Loucy (cell line): ENCODE results near the gene SDHAF4.

Source experiments
- H2AFZ ChIP-seq: fragments of 200-600 bp; sonication (generic); 2 replicates; pipeline ENCODE4 v1.6.0; 2016; ENCODE audit warnings: antibody characterized with exemption, mild to moderate bottlenecking, low read length, moderate library complexity
- H3F3A ChIP-seq: fragments of 200-600 bp; 2 replicates; pipeline ENCODE4 v1.6.0; 2016; ENCODE audit warnings: antibody characterized with exemption, low read depth, mild to moderate bottlenecking
- H3K27me3 ChIP-seq: fragments of 200-600 bp; sonication (generic); 2 replicates; pipeline ENCODE4 v1.6.1; 2014; ENCODE audit warnings: low read length, mild to moderate bottlenecking; ENCODE audit not compliant: insufficient read depth, poor library complexity, severe bottlenecking
- H3K36me3 ChIP-seq: fragments of 200-600 bp; sonication (generic); 2 replicates; pipeline ENCODE4 v1.6.1; 2016; ENCODE audit warnings: low read length; ENCODE audit not compliant: insufficient read depth
- H3K4me1 ChIP-seq: fragments of 200-600 bp; sonication (generic); 2 replicates; pipeline ENCODE4 v1.5.1; 2014; ENCODE audit warnings: low read length, mild to moderate bottlenecking; ENCODE audit not compliant: insufficient read depth, poor library complexity, severe bottlenecking
- H3K4me2 ChIP-seq: fragments of 200-600 bp; sonication (generic); 2 replicates; pipeline ENCODE4 v1.6.0; 2014; ENCODE audit warnings: antibody characterized with exemption, low read length, low read depth, mild to moderate bottlenecking; ENCODE audit not compliant: poor library complexity, severe bottlenecking
- H3K4me3 ChIP-seq: fragments of 200-600 bp; sonication (generic); 2 replicates; pipeline ENCODE4 v1.5.1; 2014; ENCODE audit warnings: low read length, mild to moderate bottlenecking, mixed read lengths; ENCODE audit not compliant: poor library complexity, severe bottlenecking
- H3K79me2 ChIP-seq: fragments of 200-600 bp; sonication (generic); 2 replicates; pipeline ENCODE4 v1.6.1; 2014; ENCODE audit warnings: low read length; ENCODE audit not compliant: insufficient read depth
- H3K9ac ChIP-seq: fragments of 200-600 bp; sonication (generic); 2 replicates; pipeline ENCODE4 v1.6.0; 2014; ENCODE audit warnings: mild to moderate bottlenecking, low read depth, low read length, moderate library complexity; ENCODE audit not compliant: poor library complexity, severe bottlenecking
- H3K9me2 ChIP-seq: fragments of 200-600 bp; sonication (generic); replicated peaks from 2 replicates; pipeline ENCODE4 v1.6.1; 2016; ENCODE audit warnings: low read depth, low read length, mixed read lengths
- H3K9me3 ChIP-seq: fragments of 200-600 bp; sonication (generic); 2 replicates; pipeline ENCODE4 v1.6.1; 2014; ENCODE audit warnings: mild to moderate bottlenecking, antibody characterized with exemption, low read length, low read depth; ENCODE audit not compliant: insufficient read depth
- H4K20me1 ChIP-seq: fragments of 200-600 bp; sonication (generic); 2 replicates; pipeline ENCODE4 v1.6.0; 2014; ENCODE audit warnings: antibody characterized with exemption, low read length, mild to moderate bottlenecking; ENCODE audit not compliant: insufficient read depth, poor library complexity, severe bottlenecking
- EZH2phosphoT487 ChIP-seq: fragments of 200-600 bp; IDR thresholded peaks from 2 replicates; pipeline ENCODE4 v1.6.1; 2018; ENCODE audit warnings: antibody characterized with exemption, mild to moderate bottlenecking, moderate library complexity, borderline replicate concordance
- TF ChIP-seq, protein P1 (sequence below): fragments of 200-600 bp; sonication (generic); conservative IDR thresholded peaks from 2 replicates; pipeline ENCODE4 v1.5.1; 2014; ENCODE audit warnings: mild to moderate bottlenecking, antibody characterized with exemption, low read length

SDHAF4 gene

DNA sequence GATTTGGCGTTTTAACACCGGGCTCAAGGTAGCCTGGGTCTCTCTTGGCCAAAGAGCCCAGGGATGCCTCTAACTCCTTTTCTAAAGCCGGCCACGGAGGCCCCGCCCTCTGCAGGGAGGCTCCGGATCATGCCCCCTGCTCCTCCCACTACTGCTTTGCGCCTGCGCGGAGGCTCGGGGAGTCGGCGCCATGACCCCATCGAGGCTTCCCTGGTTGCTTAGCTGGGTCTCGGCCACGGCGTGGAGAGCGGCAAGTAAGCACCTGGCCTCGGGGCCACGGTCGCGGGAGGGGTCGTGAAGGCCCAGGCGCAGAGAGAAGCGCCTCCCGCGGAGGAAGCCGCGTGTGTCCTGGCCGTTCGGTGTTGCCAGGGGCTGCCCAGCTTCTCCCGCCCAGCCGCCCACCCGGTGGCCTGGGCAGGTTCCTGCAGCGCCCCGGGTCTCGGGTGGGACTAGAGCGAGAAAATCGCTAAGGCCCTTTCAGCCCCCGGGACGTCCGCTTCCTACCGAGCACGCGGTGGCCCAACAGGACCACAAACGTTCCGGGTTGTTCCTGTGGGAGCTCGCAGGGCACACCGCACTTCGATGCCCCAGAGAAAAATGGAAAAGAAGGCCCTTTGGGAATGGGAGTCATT, at the start of gene SDHAF4:
Gene SDHAF4 (plus strand): TSS at position 180 of the 632 bp plus-strand sequence. CDS start 11 bp downstream, at position 191.
- peak within 1 kb of the TSS; percentile 99 for H2AFZ ChIP-seq
- no peaks in the 10 kb centered on the region for H3K36me3 ChIP-seq
- H3K9me3 ChIP-seq = no peaks in the 10 kb centered on the region
- no peaks in the 10 kb centered on the region for H3K9me2 ChIP-seq
- H3K27me3 ChIP-seq = no peaks in the 10 kb centered on the region
- peak within 1 kb of the TSS; percentile 72 for H3K4me2 ChIP-seq
- H3K9ac ChIP-seq = peak within 1 kb of the TSS; percentile 91
- no peaks in the 10 kb centered on the region for H3F3A ChIP-seq
- H4K20me1 ChIP-seq = peaks cover 4% of the 10 kb centered on the region
- peak within 1 kb of the TSS; percentile 95 for H3K4me3 ChIP-seq
- TF ChIP-seq, protein P1, sequence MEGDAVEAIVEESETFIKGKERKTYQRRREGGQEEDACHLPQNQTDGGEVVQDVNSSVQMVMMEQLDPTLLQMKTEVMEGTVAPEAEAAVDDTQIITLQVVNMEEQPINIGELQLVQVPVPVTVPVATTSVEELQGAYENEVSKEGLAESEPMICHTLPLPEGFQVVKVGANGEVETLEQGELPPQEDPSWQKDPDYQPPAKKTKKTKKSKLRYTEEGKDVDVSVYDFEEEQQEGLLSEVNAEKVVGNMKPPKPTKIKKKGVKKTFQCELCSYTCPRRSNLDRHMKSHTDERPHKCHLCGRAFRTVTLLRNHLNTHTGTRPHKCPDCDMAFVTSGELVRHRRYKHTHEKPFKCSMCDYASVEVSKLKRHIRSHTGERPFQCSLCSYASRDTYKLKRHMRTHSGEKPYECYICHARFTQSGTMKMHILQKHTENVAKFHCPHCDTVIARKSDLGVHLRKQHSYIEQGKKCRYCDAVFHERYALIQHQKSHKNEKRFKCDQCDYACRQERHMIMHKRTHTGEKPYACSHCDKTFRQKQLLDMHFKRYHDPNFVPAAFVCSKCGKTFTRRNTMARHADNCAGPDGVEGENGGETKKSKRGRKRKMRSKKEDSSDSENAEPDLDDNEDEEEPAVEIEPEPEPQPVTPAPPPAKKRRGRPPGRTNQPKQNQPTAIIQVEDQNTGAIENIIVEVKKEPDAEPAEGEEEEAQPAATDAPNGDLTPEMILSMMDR = 0 out of 2 replicates have a peak, but pooled peaks have one; percentile 8
- no peak for TF ChIP-seq EZH2phosphoT487
- H3K79me2 ChIP-seq = peaks cover 15% of the 10 kb centered on the region; the same call in 1 of the 2 replicates
- H3K4me1 ChIP-seq = peaks cover 8% of the 10 kb centered on the region

DNA sequence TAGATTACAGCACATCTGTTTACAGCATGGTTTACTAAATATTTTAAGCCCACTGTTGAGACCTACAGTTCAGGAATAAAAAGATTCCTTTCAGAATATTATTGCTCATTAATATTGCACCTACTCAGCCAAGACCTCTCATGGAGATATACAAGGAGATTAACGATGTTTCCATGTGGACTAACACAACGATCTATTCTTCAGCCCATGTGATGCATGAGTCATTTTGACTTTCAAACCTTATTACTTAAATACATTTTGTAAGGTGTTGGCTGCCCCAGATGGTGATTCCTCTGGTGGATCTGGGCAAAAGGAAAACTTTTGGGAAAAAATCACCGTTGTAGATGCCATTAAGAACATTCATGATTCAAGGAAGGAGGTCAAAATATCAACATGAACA, 48.0 kb upstream of the SDHAF4 start:
- H2AFZ ChIP-seq = no peak overlapping the region

DNA sequence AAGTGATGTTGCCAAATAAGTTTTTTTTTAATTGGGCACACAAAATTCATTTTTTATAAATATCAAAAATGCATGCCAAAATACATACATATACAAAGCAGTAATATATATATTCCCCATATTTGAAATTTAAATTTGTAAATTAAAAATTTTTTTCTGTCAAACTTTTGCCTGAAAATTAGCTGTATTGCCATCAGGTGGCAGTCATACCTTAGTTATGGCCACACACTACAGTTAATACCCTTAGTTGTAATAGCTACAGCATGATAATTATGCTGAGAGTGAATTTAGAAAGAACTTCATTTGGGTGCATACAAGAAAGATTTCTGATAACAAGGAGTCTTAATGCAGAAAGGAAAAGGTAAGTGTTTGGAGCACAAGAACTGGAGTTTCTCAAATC, 46.2 kb upstream of the SDHAF4 start:
- H3K79me2 ChIP-seq = no peaks in the 10 kb centered on the region
- no peak overlapping the region for H3K9ac ChIP-seq
- H3K27me3 ChIP-seq = no peaks in the 10 kb centered on the region
- no peak overlapping the region for H3K4me2 ChIP-seq
- H3K9me3 ChIP-seq = no peaks in the 10 kb centered on the region
- TF ChIP-seq EZH2phosphoT487 = no peak
- TF ChIP-seq, protein P1 = peak; percentile 58
- H3K4me3 ChIP-seq = no peak overlapping the region
- no peaks in the 10 kb centered on the region for H3F3A ChIP-seq
- no peaks in the 10 kb centered on the region for H3K9me2 ChIP-seq
- no peaks in the 10 kb centered on the region for H4K20me1 ChIP-seq
- no peaks in the 10 kb centered on the region for H3K4me1 ChIP-seq
- H3K36me3 ChIP-seq = no peaks in the 10 kb centered on the region
- H2AFZ ChIP-seq = no peak overlapping the region

More for the DNA sequence above, 48.0 kb upstream of the SDHAF4 start:
- no peaks in the 10 kb centered on the region for H4K20me1 ChIP-seq
- no peaks in the 10 kb centered on the region for H3K36me3 ChIP-seq
- no peaks in the 10 kb centered on the region for H3K9me2 ChIP-seq
- H3K27me3 ChIP-seq = no peaks in the 10 kb centered on the region
- H3K9me3 ChIP-seq = no peaks in the 10 kb centered on the region
- no peak overlapping the region for H3K9ac ChIP-seq
- no peaks in the 10 kb centered on the region for H3K4me1 ChIP-seq
- H3K4me2 ChIP-seq = no peak overlapping the region
- H3K4me3 ChIP-seq = no peak overlapping the region
- TF ChIP-seq, protein P1 = no peak
- TF ChIP-seq EZH2phosphoT487 = no peak
- no peaks in the 10 kb centered on the region for H3K79me2 ChIP-seq
- no peaks in the 10 kb centered on the region for H3F3A ChIP-seq
